HepG2 (cell line): ENCODE measurements around the gene ZNF10. TPM values are rescaled to one million over a fixed set of nuclear protein-coding genes. Genes with fewer than 3 reads are reported as not detected.

ENCODE experiments used
- BRD4 ChIP-seq: sonication (generic); formaldehyde crosslinking; IDR thresholded peaks from 2 replicates; pipeline ENCODE4 v1.4.0; 2020; ENCODE audit warnings: missing genetic modification reagents
- DNMT1 ChIP-seq: sonication (generic); formaldehyde crosslinking; IDR thresholded peaks from 2 replicates; pipeline ENCODE4 v1.5.1; 2020; ENCODE audit warnings: mild to moderate bottlenecking, missing genetic modification reagents
- SETDB1 ChIP-seq: sonication (generic); formaldehyde crosslinking; IDR thresholded peaks from 2 replicates; pipeline ENCODE4 v1.5.1; 2020; ENCODE audit warnings: missing genetic modification reagents, mild to moderate bottlenecking, borderline replicate concordance
- SMC3 ChIP-seq: IDR thresholded peaks from 2 replicates; pipeline ENCODE4 v1.6.1; 2011; ENCODE audit warnings: low read length, improper control_type of control experiment
- ZFP41 ChIP-seq: sonication (generic); formaldehyde crosslinking; IDR thresholded peaks from 2 replicates; pipeline ENCODE4 v1.4.0; 2020; ENCODE audit warnings: mild to moderate bottlenecking, missing genetic modification reagents, borderline replicate concordance
- ZFP82 ChIP-seq: sonication (generic); formaldehyde crosslinking; IDR thresholded peaks from 2 replicates; pipeline ENCODE4 v1.5.1; 2020; ENCODE audit warnings: mild to moderate bottlenecking, missing genetic modification reagents, borderline replicate concordance
- ZNF101 ChIP-seq: sonication (generic); formaldehyde crosslinking; IDR thresholded peaks from 2 replicates; pipeline ENCODE4 v1.4.0; 2020; ENCODE audit warnings: mild to moderate bottlenecking, low read depth, missing genetic modification reagents, borderline replicate concordance
- ZNF24 ChIP-seq: fragments of 450-650 bp; IDR thresholded peaks from 2 replicates; pipeline ENCODE4 v1.6.1; 2017; ENCODE audit warnings: antibody characterized with exemption, mild to moderate bottlenecking
- ZNF501 ChIP-seq: sonication (generic); formaldehyde crosslinking; IDR thresholded peaks from 2 replicates; pipeline ENCODE4 v1.5.1; 2020; ENCODE audit warnings: mild to moderate bottlenecking, moderate library complexity, missing genetic modification reagents
- ZNF772 ChIP-seq: sonication (generic); formaldehyde crosslinking; IDR thresholded peaks from 2 replicates; pipeline ENCODE4 v1.5.0; 2020; ENCODE audit warnings: mild to moderate bottlenecking, missing genetic modification reagents
- polyA plus RNA-seq, 8 experiments: library from polyadenylated mRNA; depleted of rRNA in 3 of 8; stranded (reverse) in 7 of 8; unstranded in 1 of 8; fragments of >200 nt; fragmentation: Illumina TruSeq in 4 of 8; extraction: Trizol in 4 of 8; gene quantifications; 2 replicates each; pipeline versions ENCODE4 v1.2.1 to v1.2.3, GENCODE V29; 2011 to 2016; ENCODE audit warnings: low read depth in 4 of 8, missing spikeins in 1 of 8, mixed read lengths in 1 of 8; ENCODE audit not compliant: insufficient read depth in 1 of 8
- total RNA-seq, 5 experiments: library from RNA; depleted of rRNA; stranded (reverse); fragments of >200 nt; fragmentation: Illumina TruSeq; extraction: Trizol; gene quantifications; 2 replicates each; pipeline ENCODE4 v1.2.3, GENCODE V29; 2016; ENCODE audit warnings: low read depth in 1 of 5
- TF ChIP-seq, protein P1 (sequence below): sonication (generic); formaldehyde crosslinking; IDR thresholded peaks from 2 replicates; pipeline ENCODE4 v1.4.0; 2020; ENCODE audit warnings: missing genetic modification reagents
- TF ChIP-seq, protein P2 (sequence below): sonication (generic); formaldehyde crosslinking; conservative IDR thresholded peaks from 2 replicates; pipeline ENCODE4 v1.8.1; 2023; ENCODE audit warnings: missing genetic modification reagents

Gene ZNF10
- total and polyA plus RNA-seq, 2 of the 13 experiments (the other 11 are each of a cell fraction or from before 2014, with no cell fraction given): 2.9 to 6.5 TPM

DNA sequence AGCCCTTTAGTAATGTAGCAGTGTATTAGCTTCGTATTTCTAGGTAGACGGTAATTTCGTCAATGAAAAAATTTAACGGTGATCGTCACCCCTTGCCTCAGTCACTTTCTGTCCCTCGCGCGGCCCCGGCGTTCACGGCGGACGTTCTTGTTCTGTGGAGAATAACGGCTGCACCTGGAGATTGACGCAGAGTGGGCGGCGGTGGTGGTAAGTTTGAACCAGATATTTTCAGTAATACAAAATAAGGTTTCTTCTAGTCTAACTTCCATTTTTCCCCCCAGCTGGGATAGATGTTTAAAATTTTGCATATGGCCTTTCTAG is 341 bp downstream of the ZNF10 start (continued):
- TF ChIP-seq, protein P1, sequence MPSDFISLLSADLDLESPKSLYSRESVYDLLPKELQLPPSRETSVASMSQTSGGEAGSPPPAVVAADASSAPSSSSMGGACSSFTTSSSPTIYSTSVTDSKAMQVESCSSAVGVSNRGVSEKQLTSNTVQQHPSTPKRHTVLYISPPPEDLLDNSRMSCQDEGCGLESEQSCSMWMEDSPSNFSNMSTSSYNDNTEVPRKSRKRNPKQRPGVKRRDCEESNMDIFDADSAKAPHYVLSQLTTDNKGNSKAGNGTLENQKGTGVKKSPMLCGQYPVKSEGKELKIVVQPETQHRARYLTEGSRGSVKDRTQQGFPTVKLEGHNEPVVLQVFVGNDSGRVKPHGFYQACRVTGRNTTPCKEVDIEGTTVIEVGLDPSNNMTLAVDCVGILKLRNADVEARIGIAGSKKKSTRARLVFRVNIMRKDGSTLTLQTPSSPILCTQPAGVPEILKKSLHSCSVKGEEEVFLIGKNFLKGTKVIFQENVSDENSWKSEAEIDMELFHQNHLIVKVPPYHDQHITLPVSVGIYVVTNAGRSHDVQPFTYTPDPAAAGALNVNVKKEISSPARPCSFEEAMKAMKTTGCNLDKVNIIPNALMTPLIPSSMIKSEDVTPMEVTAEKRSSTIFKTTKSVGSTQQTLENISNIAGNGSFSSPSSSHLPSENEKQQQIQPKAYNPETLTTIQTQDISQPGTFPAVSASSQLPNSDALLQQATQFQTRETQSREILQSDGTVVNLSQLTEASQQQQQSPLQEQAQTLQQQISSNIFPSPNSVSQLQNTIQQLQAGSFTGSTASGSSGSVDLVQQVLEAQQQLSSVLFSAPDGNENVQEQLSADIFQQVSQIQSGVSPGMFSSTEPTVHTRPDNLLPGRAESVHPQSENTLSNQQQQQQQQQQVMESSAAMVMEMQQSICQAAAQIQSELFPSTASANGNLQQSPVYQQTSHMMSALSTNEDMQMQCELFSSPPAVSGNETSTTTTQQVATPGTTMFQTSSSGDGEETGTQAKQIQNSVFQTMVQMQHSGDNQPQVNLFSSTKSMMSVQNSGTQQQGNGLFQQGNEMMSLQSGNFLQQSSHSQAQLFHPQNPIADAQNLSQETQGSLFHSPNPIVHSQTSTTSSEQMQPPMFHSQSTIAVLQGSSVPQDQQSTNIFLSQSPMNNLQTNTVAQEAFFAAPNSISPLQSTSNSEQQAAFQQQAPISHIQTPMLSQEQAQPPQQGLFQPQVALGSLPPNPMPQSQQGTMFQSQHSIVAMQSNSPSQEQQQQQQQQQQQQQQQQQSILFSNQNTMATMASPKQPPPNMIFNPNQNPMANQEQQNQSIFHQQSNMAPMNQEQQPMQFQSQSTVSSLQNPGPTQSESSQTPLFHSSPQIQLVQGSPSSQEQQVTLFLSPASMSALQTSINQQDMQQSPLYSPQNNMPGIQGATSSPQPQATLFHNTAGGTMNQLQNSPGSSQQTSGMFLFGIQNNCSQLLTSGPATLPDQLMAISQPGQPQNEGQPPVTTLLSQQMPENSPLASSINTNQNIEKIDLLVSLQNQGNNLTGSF (CRISPR knock-in tag): 0 out of 2 replicates have a peak, but pooled peaks have one; percentile 2
- TF ChIP-seq ZNF101 (CRISPR knock-in tag) (no peak), ZNF501 (0 out of 2 replicates have a peak, but pooled peaks have one; percentile 52), DNMT1 (CRISPR knock-in tag) (no peak), SMC3 (no peak), ZFP82 (CRISPR knock-in tag) (0 out of 2 replicates have a peak, but pooled peaks have one; percentile 7), ZFP41 (CRISPR knock-in tag) (no peak), ZNF24 (no peak), ZNF772 (CRISPR knock-in tag) (no peak), SETDB1 (CRISPR knock-in tag) (no peak), BRD4 (no peak)
- TF ChIP-seq, protein P2, sequence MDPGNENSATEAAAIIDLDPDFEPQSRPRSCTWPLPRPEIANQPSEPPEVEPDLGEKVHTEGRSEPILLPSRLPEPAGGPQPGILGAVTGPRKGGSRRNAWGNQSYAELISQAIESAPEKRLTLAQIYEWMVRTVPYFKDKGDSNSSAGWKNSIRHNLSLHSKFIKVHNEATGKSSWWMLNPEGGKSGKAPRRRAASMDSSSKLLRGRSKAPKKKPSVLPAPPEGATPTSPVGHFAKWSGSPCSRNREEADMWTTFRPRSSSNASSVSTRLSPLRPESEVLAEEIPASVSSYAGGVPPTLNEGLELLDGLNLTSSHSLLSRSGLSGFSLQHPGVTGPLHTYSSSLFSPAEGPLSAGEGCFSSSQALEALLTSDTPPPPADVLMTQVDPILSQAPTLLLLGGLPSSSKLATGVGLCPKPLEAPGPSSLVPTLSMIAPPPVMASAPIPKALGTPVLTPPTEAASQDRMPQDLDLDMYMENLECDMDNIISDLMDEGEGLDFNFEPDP (CRISPR knock-in tag): 0 out of 2 replicates have a peak, but pooled peaks have one; percentile 63
